SK-N-MC (cell line): ENCODE data around the gene PARP12.

Experiments used
- EZH2 ChIP-seq: fragments of 200-600 bp; sonication (generic); IDR thresholded peaks from one replicate; pipeline ENCODE4 v1.6.1; 2017; ENCODE audit warnings: antibody characterized with exemption
- POLR2AphosphoS5 ChIP-seq: IDR thresholded peaks from 2 replicates; pipeline ENCODE4 v1.6.1; 2012; ENCODE audit warnings: mild to moderate bottlenecking, low read depth, low read length, borderline replicate concordance

DNA sequence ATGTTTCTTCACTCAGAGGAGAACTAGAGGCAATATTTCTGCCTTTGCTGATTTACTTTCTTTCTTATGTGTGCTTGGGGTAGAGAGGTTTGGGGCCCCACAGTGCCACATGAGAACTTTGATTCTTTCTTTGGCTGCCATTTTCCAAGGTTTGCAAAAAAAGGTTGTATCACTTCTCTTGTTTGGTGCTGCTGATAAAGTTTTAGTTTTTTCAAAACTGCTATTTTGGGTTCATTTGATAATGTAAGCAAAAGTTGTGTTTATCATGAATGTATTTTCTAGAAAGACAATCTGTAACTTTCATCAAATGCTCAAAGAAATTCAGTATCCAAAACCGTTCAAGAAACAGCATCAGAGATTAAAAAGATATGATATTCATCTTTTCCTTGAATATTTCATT is 30.6 kb upstream of the PARP12 start:
- TF ChIP-seq EZH2 (no peak), POLR2AphosphoS5 (no peak)
